ENCODE measurements around the gene GAS7.

- TF ChIP-seq CTCF (IDR thresholded peaks at IDR 0.05; ENCODE audit: low read length) (no peak), EZH2 (IDR thresholded peaks at IDR 0.05; ENCODE audit: borderline replicate concordance, low read length) (no peak)
Observed at GRCh38 chr17:10010752-10011151, 187.7 kb downstream of the GAS7 start.
